ENCODE measurements around the gene FHOD3.

The FHOD3 gene

DNA sequence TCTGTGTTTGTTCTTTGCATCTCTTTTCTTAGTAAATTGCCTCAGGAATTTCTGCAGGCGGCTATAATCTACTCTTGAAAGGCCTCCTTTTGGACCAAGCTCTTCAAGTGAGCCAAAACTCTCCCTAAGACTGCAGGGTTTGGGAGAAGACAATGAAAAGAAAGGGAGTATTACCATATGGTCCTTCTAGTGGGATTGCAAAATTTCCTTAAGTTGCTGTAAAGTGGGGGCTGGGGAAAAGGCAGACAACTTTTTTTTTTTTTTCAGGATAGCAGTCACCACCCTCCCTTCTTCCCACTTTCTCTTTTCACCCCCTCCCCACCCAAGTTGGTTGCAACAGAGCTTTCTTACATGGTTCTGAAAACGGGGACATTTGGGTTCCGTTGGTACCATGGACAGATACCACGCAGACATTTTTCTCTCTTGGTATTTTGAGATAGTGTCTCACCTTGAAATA lies 183.7 kb downstream of the FHOD3 start:
- DNase-seq (ENCODE audit: low read depth), result no peak

- no peak for DNase-seq (ENCODE audit: low read depth)
Observed at GRCh38 chr18:36481935-36482334, 184.4 kb downstream of the FHOD3 start.

GRCh38 chr18:36484591-36484990 lies 187.1 kb downstream of the FHOD3 start:
- no peak for DNase-seq (ENCODE audit: low read depth)

DNA sequence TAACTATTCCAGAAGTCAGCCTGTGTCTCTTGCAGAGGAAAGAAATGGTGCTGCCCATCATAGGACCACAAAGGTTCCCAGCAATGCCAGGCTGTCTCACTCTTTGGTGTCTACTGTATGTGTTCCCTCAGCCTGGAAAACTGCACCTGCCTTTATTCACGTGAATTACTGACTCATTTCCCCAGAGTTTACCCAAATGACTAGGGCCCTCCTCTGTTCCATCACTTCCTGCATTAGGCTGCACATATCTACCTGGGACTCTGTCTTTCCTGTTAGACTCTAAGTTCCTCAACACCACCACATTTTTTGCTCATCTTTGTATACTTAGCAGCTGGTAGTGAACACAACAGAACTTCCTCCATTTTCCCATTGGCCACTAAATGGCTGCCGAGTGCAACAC lies 188.3 kb downstream of the FHOD3 start:
- no peak for DNase-seq (ENCODE audit: low read depth)

DNA sequence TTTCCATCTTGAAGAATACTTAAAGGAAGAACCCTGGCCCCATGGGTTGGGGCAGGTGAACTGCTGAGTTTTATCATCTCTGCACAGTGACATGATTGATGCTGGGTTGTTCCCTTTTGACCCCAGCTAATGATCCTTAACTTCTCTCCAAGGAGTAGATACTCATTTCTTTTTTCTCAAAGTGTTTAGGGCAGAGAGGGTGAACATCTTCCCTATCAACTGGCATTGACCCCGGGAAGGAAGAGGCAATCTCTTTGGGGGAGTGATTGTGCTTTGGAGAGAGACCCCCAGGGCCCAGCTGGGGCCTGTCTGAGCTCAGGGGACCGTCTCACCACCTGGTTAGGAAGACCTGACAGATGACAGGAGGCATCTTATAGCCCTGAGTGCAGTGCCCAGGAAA lies 190.6 kb downstream of the FHOD3 start:
- DNase-seq (ENCODE audit: low read depth), result no peak

DNA sequence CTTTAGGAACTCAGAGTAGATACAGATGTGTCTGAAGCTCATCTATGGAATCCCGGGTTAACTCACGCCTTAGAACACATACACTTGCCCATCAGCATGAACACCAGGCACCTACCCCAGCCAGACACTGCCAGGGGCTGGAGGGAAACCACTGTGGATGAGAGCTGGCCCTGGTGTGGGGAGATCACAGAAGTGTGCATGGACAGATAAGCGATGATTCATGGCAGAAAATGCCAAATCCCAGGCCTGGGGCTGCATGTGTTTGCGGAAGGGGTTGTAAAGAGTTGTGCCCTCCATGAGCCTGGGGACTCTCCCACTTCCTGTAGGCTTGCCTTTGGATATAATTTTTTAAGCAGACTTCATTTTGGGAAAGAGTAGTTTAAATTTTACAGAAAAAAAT lies 193.4 kb downstream of the FHOD3 start:
- no peak for DNase-seq (ENCODE audit: low read depth)

GRCh38 chr18:36492604-36493329 lies 195.3 kb downstream of the FHOD3 start:
- DNase-seq (ENCODE audit: low read depth), result no peak

DNA sequence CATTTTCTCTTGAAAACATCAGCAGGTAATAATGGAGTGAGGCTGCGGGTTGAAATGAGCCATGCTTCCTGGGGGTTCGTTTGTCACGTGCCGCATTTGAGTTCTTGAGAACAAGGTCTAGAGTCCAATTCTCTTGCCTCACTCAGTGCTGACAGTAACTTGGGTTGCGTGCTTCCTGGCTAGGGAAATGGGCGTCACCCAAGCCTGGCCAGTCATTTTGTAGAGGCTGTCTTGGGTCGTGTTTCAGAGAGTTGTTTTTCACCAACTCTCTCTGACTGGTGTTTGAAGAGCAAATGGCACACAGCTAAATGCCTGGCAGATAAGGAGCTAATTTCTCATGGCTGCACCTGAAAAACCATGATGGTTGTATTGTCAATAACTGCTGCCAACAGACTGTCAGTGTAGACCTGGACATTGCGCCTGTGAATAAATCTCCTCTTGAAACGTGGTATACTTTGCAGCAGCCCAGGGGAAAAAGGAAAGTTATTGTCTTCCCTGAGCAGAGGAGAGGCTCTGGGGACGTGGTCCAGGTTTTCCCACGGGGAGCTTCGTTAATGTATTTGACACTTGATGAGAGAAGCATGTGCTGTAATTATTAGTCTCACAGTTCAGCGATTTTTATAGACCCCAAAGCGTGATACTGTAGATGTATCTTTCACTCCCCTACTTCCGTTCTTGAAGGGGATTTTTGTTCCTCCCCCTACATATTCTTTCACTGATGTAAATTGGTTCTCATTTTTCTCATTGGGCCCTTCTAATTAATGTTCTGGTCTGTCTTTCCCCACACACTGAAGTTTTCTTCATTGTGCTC lies 196.0 kb downstream of the FHOD3 start:
- DNase-seq (ENCODE audit: low read depth), result no peak

DNA sequence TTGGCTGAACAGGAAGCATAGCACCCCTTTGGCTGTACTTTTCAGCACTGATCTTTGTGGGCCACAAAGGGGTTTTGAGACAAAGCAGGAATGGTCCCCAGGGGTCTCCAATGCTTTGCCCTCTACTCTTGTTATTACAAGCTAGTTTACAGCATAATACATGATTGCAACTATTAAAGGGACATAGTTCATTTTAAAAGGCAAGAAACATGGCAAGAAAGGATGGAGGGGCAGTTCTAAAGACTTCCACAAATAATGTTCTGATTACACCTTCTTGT lies 196.6 kb downstream of the FHOD3 start:
- DNase-seq (ENCODE audit: low read depth), result no peak

DNA sequence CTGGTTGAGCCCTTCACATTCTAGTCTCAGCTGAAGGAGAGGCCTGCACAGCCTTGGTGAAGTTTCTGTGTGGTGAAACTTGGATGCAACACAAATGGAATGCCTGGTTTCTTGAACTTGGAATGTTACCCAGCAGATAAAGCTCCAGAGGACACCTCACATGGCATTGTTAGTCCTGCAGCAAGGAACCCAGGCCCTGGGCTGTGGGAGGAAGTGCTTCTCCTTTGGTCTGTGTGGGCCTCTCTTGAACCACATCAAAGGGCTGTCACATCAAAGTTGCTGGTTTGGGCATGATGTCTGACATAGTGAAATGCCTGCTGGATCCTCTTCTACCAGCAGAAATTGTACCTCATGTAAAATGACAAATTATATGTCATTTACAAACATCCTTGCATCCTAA lies 198.5 kb downstream of the FHOD3 start:
- no peak for DNase-seq (ENCODE audit: low read depth)

- no peak for DNase-seq (ENCODE audit: low read depth)
Observed at GRCh38 chr18:36499938-36500337, 202.4 kb downstream of the FHOD3 start.

GRCh38 chr18:36501100-36501499 lies 203.6 kb downstream of the FHOD3 start:
- DNase-seq (ENCODE audit: low read depth), result no peak

DNA sequence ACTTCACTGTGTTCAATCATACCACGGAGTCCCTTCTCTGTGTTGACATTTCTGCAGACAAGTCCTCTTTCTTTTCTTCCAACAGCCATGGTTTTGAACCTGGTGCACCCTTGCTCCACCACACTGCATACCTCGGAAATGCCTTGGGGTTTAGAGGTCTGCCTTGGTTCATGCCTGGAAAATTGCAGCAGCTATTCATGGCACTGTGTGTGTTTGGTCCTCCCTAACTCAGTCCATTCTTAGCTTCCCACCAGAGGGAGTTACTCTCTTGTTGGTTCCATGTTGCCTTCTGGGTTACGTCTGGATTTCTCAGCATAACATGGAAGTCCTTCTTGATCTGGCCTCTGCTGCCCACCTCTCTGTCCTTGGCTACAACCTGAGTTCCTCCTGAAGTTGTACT lies 206.0 kb downstream of the FHOD3 start:
- no peak for DNase-seq (ENCODE audit: low read depth)

DNA sequence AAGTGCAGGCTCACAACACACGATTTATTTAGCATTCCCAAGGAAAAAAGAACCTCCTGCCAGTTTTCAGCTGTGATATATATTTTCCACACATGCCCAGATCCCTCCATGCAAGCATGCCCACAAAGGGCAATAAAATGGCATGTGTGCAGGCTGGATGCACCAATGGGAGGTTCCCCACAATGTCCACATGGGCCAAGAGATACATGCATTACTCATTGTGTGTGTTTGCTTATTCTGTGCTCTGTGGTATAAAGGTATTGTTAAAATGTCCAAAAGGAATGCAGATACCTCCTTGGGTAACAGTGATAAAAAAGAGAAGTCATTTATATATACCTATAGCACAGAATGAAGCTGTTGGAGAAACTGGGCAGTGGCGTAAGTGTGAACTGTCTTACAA lies 207.4 kb downstream of the FHOD3 start:
- DNase-seq (ENCODE audit: low read depth), result no peak

- DNase-seq (ENCODE audit: low read depth), result no peak
Observed at GRCh38 chr18:36505665-36506064, 208.2 kb downstream of the FHOD3 start.

- DNase-seq (ENCODE audit: low read depth), result no peak
Observed at GRCh38 chr18:36509646-36510197, 212.2 kb downstream of the FHOD3 start.

GRCh38 chr18:36511791-36512352 lies 214.4 kb downstream of the FHOD3 start:
- DNase-seq (ENCODE audit: low read depth), result no peak

GRCh38 chr18:36513556-36513955 lies 216.0 kb downstream of the FHOD3 start:
- DNase-seq (ENCODE audit: low read depth), result no peak

DNA sequence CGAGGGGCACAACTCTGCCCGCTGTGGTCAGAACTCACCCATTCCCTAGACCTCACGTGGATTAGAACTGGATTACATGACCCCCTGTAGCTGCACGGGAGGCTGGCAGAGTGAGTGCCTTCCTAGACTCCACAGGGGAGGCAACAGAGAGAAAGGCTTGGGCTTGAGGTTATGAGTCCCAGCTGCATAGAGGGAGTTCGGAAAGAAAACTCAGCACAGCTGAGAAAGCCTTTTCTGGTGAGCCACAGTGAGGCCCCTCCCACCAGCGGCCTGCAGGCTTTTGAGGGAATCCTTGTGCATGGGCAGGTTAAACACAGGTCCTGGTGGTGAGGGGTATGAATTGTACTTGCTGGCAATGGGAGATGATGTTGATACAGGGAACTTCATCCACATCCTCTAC lies 217.3 kb downstream of the FHOD3 start:
- no peak for DNase-seq (ENCODE audit: low read depth)

- no peak for DNase-seq (ENCODE audit: low read depth)
Observed at GRCh38 chr18:36516258-36516657, 218.7 kb downstream of the FHOD3 start.

DNA sequence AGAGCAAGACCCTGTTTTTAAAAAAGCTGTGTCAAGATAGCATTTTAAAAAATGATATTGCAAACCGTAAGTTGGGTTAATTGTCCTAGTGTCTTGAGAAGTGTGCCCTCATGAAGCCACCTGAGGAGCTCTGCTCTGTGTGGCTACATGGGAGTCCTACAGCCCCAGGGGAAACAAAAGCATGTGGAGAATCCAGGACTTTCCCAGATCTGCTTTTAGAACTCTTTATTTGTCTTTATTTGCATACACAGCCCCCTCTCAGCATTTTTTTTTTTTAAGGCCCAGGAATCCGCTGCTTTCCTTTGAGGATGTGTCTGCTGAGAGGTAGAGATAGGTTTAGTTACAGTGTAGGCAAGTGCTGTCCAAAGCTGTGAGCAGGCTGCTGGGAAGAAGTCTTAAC lies 219.2 kb downstream of the FHOD3 start:
- no peak for DNase-seq (ENCODE audit: low read depth)

DNA sequence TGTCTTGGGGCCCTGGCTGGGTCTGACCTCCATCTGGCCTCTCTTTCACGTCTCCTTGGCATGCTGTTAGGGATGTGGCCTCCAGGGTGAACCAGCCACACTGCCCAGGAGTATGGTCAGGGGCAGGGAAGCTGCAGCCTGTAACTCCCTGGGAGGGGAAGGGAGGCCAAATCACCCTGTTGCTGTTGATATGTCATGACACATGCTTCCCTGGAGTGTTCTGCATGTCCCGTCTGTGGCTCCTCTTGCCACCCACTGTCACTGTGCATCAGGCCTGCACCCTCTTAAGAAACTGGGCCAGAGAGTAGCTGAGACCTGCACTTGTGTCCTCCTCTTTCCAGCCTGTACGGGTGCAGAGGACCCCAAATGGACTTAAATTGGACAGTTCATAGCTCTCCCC lies 221.3 kb downstream of the FHOD3 start:
- no peak for DNase-seq (ENCODE audit: low read depth)

DNA sequence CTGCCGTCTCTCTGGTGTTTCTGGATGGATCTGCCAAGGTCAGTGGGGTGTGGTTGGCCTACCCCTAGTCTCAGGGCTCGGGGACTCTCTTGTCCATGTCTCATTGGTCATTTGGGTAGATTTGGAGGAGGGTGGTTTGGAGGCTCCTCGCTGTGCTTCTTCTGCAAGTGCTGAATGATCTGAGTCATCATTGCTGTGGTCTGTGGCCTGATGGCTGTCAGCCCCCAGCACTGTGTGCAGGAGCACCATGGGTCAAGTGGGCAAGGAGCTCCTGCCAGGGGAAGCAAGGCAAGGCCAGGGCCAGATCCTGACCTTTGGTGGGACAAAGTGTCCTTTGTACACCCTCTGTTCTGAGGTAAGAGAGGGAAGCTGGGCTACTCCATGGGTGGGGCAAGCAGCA lies 221.8 kb downstream of the FHOD3 start:
- DNase-seq (ENCODE audit: low read depth), result no peak
